OCI-M2 (cell line): Measurements from ENCODE around the gene NADSYN1.

ENCODE experiments used
- DNase-seq: peaks from one replicate; lab custom pipeline; 2025; ENCODE audit not compliant: unreplicated experiment; lab: John Stamatoyannopoulos, UW

NADSYN1 gene

GRCh38 chr11:71449596-71449995, 3.4 kb upstream of the NADSYN1 start:
- no peak for DNase-seq

- no peak for DNase-seq
Observed at GRCh38 chr11:71450507-71450906, 2.5 kb upstream of the NADSYN1 start.

- DNase-seq: no peak
Observed at GRCh38 chr11:71450939-71451338, 2.1 kb upstream of the NADSYN1 start.

DNA sequence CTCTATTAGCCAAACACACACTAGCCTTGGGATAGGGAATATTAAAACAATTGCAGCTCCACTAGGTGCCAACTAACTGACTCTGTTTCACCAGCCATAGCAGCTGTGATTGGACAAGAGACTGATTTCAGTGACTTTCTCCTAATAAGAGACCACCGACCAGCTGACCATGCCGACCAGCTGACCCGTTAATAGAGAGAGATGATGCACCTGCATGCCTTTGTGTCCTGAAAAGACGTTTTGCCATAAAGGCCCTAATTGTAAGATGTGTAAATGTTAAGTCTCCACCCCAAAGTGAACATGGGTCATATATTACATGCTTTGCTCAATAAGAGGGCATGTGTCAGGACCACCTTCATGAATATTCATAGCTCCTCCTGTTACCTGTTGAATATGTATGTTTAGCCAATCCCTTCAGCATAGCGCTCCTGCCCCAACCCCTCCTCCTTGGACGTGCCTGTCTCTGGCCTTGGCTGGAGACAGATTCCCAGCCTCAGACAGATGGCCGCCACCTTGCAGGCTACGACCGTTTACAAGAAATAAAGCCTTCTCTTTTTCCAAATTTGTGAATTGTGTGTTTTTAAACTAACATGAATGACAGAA, 1.3 kb upstream of the NADSYN1 start:
- DNase-seq: no peak

DNA sequence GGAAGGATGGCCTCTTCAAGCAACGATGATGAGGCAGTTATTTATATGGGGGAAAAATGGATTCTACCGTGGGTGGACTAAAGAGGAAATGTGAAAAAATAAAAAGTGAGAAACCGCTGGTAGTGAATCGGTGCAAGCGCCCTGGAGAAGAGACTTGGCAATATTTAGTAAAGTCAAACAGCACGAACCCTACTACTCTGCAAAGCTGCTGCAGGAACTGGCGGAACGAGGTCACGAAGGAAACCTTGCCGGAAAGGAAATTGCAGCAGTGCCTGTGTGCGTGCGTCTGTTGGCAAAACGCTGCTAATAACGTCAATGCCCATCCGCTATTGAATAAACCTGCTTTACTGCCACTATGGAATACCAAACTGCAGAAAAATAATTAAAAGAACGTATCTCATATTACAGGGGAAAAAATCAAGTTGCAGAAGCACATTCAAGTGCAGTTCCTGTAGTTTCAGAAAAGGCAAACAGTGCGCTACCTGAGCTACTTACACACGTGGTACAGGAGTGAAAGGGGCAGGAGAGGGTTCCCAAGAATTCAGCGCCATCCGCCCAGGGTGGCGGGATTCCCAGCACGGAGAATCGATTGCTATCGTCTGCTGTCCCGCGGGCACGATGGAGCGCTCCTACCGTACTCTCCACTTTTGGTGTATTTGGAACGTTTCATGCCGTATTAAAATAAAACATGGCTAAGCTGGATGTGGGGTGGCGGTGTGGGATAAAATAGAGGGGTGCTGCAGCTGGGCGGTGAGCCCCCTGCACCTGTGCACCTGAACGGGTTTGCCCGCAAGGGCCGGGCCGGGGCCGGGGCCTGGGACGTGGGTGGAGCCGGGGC, 585 bp upstream of the NADSYN1 start:
- no peak for DNase-seq

DNA sequence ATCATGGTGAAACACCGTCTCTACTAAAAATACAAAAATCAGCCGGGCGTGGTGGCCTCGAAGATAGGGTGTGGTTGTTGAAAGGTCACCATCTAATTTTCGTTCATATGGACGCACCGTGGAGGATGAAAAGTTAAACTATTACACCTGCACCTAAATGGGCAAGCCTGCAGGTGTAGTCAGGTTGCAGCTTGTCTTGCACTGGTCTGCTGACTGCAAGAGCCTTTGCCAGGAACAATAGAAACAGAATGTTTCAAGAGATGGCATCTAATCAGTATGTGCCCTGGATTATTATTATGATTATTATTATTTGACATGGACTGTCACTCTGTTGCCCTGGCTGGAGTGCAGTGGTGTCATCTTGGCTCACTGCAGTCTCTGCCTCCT, 908 bp downstream of the NADSYN1 start:
- DNase-seq: no peak

DNA sequence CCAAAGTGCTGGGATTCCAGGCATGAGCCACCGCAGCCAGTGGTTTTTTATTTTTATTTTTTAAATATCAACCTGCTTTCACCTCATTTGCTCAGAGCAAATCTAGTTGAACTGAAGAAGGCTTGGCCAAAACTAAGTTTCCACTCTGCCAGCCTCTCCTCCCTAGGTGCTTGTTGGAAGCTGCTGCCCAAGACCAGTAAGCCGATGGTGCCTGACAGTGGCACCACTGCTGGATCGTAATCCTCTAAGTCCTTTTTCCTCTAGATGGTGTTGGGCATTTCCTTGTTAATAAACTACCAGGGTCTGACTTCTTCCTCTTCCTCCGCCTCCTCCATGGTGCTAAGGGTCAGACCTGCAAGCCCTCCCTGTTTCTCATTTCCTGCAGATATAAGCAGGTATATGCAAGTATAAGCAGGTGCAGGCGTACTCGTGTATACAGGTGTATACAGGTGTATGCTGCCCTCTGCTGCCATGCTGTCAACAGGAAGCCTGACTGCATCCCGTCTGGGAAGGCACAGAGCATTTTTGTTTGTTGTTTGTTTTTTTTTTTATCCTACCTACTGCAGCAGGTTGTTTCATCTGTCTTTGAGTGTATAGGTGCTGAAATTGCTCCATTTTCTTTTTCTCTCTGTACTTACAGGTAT, 1.6 kb downstream of the NADSYN1 start:
- DNase-seq: no peak

- no peak for DNase-seq
Observed at GRCh38 chr11:71456294-71456693, 3.3 kb downstream of the NADSYN1 start.

DNA sequence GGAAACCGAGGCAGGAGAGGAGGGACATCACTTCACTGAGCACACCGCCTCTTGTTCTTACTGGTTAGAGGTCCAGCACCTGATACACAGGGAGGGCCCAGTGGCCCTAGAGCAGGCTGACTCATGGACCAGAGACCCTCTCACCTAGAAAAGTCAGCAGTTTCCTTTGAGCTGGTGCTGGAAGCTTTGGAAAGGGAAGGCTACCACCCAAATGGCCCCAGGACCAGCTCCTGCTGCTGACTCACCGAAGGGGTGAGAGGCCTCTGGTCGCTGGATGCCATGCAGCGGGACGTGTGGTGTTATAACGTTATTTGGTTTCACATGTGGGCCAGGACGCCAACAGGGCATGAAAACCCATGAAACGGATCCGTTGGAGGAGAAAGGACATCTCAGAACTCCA, 3.8 kb downstream of the NADSYN1 start:
- no peak for DNase-seq

- DNase-seq: no peak
Observed at GRCh38 chr11:71458146-71459070, 5.4 kb downstream of the NADSYN1 start.

DNA sequence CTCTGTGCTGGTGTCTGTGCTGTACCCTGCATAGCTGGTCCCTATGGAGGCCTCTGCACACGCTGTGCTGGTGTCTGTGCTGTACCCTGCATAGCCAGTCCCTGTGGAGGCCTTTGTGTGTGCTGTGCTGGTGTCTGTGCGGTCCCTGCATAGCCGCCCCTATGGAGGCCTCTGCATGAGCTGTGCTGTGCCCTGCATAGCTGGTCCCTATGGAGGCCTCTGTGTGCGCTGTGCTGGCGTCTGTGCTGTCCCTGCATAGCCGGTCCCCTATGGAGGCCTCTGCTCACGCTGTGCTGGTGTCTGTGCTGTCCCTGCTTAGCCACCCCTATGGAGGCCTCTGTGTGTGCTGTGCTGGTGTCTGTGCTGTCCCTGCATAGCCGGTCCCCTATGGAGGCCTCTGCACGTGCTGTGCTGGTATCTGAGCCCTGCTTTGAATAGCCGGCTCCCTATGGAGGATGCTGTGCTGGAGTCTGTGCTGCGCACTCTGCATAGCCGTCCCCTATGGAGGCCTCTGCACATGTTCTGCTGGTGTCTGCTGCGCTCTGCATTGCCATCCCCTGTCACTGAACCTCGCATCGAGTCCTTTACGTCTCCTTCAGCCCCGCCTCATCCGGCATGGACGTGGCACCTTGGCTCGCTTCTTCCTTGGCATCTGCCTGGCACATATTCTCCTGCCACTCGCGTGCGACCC, 6.2 kb downstream of the NADSYN1 start:
- no peak for DNase-seq

DNA sequence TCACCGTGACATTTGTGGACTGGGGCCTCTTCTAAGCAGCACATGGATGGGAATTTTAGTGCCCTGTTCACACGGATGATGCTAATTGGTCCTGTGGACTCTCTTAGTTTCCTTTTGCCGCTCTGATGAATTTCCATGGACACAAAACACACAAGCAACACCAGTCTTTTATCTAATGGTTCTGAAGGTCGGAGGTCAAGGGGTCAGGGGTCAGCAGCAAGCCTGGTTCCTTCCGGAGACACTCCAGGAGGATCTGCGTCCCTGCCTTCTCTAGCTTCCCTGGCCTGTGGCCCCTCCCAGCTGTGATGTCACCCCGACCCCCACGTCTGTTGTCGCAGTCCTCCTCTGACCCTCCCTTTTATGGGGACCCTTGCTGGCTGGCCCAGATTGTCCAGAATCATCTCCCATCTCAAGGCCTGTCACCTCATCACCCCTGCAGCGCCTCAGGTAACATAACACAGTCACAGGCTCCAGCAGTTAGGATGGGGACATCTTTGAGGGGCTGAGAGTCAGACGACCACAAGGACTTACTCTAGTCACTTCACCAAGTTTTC, 6.8 kb downstream of the NADSYN1 start:
- no peak for DNase-seq

DNA sequence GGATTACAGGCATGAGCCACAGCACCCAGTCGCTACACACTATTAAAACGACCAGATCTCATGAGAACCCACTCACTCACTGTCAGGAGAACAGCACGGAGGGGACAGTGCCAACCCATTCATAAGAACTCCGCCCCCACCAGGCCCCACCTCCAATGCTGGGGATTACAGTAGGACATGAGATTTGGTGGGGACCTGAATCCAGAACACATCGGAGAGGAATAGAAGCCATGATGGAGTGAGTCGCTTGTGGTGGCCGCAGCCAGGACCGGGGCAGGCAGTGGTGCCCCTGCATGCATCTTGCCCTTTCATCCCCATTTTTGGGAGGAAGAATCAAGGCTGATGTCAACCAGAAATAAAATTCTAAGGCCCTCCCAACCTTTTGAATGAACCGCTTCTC, 8.7 kb downstream of the NADSYN1 start:
- no peak for DNase-seq

DNA sequence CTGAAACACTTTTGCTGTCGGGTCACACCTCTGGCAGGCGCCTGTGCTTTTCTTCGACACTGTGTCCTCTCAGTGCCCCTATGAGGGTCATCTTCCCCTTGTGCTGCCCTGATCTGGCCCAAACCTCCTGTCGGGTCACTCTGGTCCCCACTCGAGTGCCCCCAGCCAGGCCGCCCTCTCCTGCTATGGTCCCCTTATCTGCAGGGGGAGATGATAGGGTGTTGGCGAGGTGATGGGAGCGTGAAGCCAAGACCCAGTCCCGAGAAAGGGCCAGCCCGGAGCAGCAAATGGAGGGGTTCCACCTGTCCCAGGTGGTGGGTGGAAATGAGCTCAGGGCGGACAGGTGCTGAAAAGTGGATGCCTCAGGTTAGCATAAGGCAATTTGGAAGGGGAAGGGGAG, 9.7 kb downstream of the NADSYN1 start:
- DNase-seq: no peak

GRCh38 chr11:71463331-71464211, 10.6 kb downstream of the NADSYN1 start:
- DNase-seq: no peak

DNA sequence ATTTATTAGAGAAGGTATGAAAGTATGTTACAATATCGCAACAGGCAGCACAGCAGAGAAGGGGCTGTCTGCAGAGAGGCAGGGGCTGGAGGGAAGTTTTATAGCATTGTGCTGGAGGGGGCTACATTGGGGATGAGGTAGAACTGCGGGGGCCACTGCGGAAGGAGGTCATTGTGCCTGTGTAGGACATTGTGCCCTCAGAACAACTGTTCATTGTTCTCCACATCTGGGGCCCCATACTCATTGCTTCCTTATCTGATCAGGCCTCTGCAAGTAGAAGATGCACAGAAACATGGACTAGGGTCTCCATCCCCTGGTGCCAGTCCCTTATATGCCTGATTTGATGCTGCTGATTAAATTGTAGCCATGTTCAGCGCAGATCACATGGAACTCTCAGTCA, 12.1 kb downstream of the NADSYN1 start:
- DNase-seq: no peak

DNA sequence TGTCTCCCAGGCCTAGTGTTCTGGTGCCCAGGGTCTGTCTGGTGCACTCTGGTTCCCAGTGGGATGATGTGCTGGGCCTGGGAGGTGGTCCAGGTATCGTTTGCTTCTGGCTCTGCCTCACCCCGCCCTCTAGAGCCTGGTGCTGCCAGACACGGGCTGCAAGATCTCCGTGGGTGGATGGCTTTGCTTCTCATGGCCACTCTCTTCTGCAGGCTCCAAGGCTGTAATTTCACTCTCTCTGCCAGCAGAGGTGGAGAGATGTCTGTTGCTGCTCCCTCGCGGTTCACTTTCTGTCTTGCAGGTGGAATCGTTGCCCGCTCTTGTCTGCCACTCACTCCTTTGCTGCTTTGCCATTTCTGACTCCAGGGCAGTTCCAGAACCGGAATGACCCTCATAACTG, 13.4 kb downstream of the NADSYN1 start:
- no peak for DNase-seq

DNA sequence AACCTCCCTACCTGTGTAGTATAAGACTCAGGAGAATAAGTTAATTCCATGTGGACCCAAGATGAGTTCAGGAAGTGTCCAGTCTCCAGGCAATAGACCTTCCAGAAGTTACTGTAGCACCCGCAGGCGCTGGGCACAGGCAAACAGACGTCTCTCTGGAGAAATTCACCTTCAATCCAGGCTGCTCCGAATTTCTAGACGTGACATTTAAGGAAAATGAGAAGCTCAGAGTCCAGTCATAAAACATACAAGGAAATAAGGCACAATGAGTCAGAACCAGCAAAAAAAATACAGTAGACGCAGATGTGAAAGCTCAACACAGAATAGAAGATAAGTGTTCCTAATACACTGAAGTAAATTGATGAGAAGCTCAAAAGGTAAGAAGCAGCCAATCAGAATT, 14.2 kb downstream of the NADSYN1 start:
- no peak for DNase-seq

DNA sequence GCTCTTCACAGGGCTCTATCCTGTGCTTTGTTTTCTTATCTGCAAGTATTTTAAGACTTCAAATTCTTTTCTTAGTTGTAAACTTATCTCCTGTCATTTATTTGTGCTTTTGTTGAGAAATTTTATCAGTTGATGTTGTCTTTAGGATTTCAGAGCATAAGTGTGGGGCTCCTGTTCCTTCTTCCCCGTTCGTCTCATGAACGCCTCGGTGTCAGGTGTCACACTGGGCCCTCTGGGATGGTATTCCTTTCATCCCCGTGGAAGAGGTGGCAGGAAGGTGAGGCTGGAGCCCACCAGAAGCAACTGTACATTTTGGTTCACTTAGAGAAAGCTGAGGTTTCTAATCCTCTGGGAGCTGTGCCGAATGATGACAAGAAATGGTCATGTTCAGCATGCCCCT, 17.9 kb downstream of the NADSYN1 start:
- DNase-seq: no peak
